GM08714 (cell line): Measurements from ENCODE around the gene SLC45A1.

Source experiments
- H3K4me3 ChIP-seq: fragments of 200-500 bp; sonication (Bioruptor generic); 2 replicates; pipeline ENCODE4 v1.5.1; 2014; ENCODE audit warnings: mild to moderate bottlenecking, low read length, inconsistent platforms
- ZNF274 ChIP-seq: IDR thresholded peaks from 2 replicates; pipeline ENCODE4 v1.6.1; 2012; ENCODE audit warnings: mild to moderate bottlenecking, low read depth, low read length

Gene SLC45A1

GRCh38 chr1:8382608-8383505 is 64.9 kb downstream of the SLC45A1 start:
- no peak overlapping the region for H3K4me3 ChIP-seq
- TF ChIP-seq ZNF274 = no peak

- no peak overlapping the region for H3K4me3 ChIP-seq
- no peak for TF ChIP-seq ZNF274
Observed at GRCh38 chr1:8384088-8384487, 66.2 kb downstream of the SLC45A1 start.

- TF ChIP-seq ZNF274 = no peak
- H3K4me3 ChIP-seq = no peak overlapping the region
Observed at GRCh38 chr1:8384577-8384976, 66.7 kb downstream of the SLC45A1 start.

GRCh38 chr1:8386247-8386646 is 68.3 kb downstream of the SLC45A1 start:
- no peak overlapping the region for H3K4me3 ChIP-seq
- no peak for TF ChIP-seq ZNF274

GRCh38 chr1:8388732-8389562 is 71.0 kb downstream of the SLC45A1 start:
- TF ChIP-seq ZNF274 = no peak
- no peak overlapping the region for H3K4me3 ChIP-seq

- H3K4me3 ChIP-seq = no peak overlapping the region
- no peak for TF ChIP-seq ZNF274
Observed at GRCh38 chr1:8389958-8390535, 72.1 kb downstream of the SLC45A1 start.

- H3K4me3 ChIP-seq = no peak overlapping the region
- no peak for TF ChIP-seq ZNF274
Observed at GRCh38 chr1:8390707-8391106, 72.8 kb downstream of the SLC45A1 start.

GRCh38 chr1:8392522-8392921 is 74.6 kb downstream of the SLC45A1 start:
- TF ChIP-seq ZNF274 = no peak
- no peak overlapping the region for H3K4me3 ChIP-seq
